ENCODE data around the gene MAB21L4.

Gene MAB21L4

GRCh38 chr2:240906141-240906910 is 10.4 kb upstream of the MAB21L4 start, which contains the start of gene CROCC2:
Gene CROCC2, plus strand, starts transcription at chr2:240906336. Its CDS starts 178 bp downstream, at chr2:240906514.
- H3K4me1 Mint-ChIP-seq (ENCODE audit: low read depth): no peaks in the 10 kb centered on the region
- no peak within 1 kb of the TSS for H3K4me3 Mint-ChIP-seq
- no peaks in the 10 kb centered on the region for H3K27me3 Mint-ChIP-seq
- H3K27ac Mint-ChIP-seq: no peak within 1 kb of the TSS
- H3K9me3 Mint-ChIP-seq: no peaks in the 10 kb centered on the region
- H3K36me3 Mint-ChIP-seq (ENCODE audit: low read depth): no peaks in the 10 kb centered on the region

- Mint-ChIP-seq H3K4me3 (no peak overlapping the region), H3K36me3 (ENCODE audit: low read depth) (no peaks in the 10 kb centered on the region), H3K27ac (no peak overlapping the region), H3K9me3 (no peaks in the 10 kb centered on the region), H3K4me1 (ENCODE audit: low read depth) (no peaks in the 10 kb centered on the region), H3K27me3 (no peaks in the 10 kb centered on the region)
Observed at GRCh38 chr2:240905176-240905781, 9.3 kb upstream of the MAB21L4 start.

DNA sequence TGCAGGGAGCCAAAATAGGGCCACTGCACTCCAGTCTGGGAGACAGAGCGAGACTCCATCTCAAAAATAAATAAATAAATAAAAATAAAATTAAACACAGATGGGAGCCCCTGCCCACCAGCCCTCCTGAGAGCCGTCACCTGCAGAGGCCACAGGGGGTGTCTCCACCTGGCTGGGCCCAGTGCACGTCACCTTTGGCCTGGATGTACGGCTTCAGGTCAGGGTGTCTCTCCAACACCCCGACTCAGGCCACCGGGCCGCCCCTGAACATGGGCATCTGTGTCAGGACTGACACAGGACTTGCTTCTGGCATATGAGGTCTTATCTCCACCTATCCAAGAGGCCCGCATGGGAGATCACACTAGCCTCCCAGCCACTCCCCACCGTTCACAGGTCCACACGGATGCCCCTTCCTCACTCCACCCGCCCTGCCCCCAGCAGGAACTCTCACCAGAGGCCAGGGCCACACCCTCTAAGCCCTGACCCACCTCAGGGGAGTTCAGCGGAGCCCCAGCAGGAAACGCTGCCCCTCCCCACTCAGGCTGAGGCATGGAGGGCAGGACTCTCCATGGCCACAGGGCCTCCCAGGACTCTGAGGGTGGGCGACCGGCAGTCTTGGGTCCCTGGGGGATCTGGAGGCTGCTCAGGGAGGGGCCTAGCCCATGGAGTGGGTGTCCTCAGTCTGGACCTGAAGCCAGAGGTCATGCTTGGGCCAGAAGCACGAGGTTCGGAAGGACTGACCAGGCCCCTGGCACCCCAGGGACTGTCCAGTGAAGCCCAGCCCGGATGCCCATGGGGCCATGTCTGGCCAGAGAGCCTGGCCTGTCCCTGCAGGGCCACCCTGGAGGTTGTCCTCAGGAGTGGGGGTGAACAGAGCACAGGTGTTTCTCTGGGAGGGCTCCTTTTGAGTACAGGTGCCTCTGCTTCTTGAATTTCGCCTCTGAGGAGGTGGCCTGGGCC is 8.5 kb upstream of the MAB21L4 start:
- Mint-ChIP-seq H3K36me3 (ENCODE audit: low read depth) (no peaks in the 10 kb centered on the region), H3K4me1 (ENCODE audit: low read depth) (no peaks in the 10 kb centered on the region), H3K9me3 (no peaks in the 10 kb centered on the region), H3K27me3 (no peaks in the 10 kb centered on the region), H3K27ac (no peak overlapping the region), H3K4me3 (no peak overlapping the region)

DNA sequence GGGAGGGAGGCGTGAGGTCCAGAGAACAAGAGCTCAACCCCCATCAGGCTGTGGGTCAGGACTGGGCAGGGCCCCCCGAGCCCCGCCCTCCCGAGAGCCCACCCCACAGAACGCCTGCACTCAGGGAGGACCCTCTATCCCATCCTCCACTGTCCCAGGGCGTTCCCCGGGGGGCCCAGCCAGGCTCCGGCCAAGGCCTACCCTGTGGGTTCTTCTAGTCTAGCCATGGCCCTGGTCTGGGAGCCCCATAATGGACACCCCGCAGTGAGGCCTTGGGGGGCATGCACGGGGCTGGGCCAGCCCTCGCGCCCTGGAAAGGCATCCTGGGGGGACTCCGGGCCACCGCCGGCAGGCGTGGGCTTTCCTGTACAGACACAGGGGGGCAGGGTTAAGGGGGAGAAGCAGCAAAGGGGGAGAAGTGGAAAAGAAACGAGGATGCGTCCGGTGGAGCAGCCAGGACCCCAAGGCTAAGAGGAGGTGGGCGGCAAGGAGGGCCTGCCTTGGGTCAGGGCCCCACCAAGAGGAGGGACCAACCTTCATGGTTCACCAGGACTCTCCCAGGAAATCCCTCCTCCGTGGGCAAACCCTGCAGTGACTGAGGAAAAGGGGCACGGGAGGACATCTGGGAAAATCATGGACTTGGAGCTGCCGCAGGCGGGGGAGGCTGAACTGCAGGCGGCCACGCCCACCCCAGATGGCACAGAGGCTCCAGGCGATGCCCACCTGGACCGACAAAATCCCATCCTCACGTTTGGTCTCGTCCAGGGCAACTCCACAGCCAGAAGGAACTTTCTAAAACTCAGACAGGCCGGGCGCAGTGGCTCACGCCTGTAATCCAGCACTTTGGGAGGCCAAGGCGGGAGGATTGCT is 7.5 kb upstream of the MAB21L4 start:
- H3K27ac Mint-ChIP-seq: no peak overlapping the region
- no peak overlapping the region for H3K4me3 Mint-ChIP-seq
- H3K9me3 Mint-ChIP-seq: no peaks in the 10 kb centered on the region
- no peaks in the 10 kb centered on the region for H3K27me3 Mint-ChIP-seq
- H3K36me3 Mint-ChIP-seq (ENCODE audit: low read depth): no peaks in the 10 kb centered on the region
- H3K4me1 Mint-ChIP-seq (ENCODE audit: low read depth): no peaks in the 10 kb centered on the region

- H3K4me3 Mint-ChIP-seq: no peak overlapping the region
Observed at GRCh38 chr2:240902615-240903041, 6.7 kb upstream of the MAB21L4 start.

GRCh38 chr2:240901986-240902614 is 6.1 kb upstream of the MAB21L4 start:
- Mint-ChIP-seq H3K4me1 (ENCODE audit: low read depth) (no peaks in the 10 kb centered on the region), H3K27ac (no peak overlapping the region), H3K4me3 (no peak overlapping the region), H3K9me3 (no peaks in the 10 kb centered on the region), H3K27me3 (no peaks in the 10 kb centered on the region), H3K36me3 (ENCODE audit: low read depth) (no peaks in the 10 kb centered on the region)

More at GRCh38 chr2:240902615-240903041, 6.7 kb upstream of the MAB21L4 start:
- no peak overlapping the region for H3K27ac Mint-ChIP-seq
- H3K36me3 Mint-ChIP-seq (ENCODE audit: low read depth): no peaks in the 10 kb centered on the region
- no peaks in the 10 kb centered on the region for H3K4me1 Mint-ChIP-seq (ENCODE audit: low read depth)
- no peaks in the 10 kb centered on the region for H3K27me3 Mint-ChIP-seq
- H3K9me3 Mint-ChIP-seq: no peaks in the 10 kb centered on the region

- H3K27me3 Mint-ChIP-seq: no peaks in the 10 kb centered on the region
- H3K36me3 Mint-ChIP-seq (ENCODE audit: low read depth): no peaks in the 10 kb centered on the region
- H3K4me1 Mint-ChIP-seq (ENCODE audit: low read depth): no peaks in the 10 kb centered on the region
- H3K4me3 Mint-ChIP-seq: no peak overlapping the region
- H3K9me3 Mint-ChIP-seq: no peaks in the 10 kb centered on the region
- no peak overlapping the region for H3K27ac Mint-ChIP-seq
Observed at GRCh38 chr2:240900141-240900860, 4.3 kb upstream of the MAB21L4 start.

GRCh38 chr2:240899468-240899865 is 3.5 kb upstream of the MAB21L4 start:
- no peak overlapping the region for H3K27ac Mint-ChIP-seq
- no peak overlapping the region for H3K4me3 Mint-ChIP-seq
- H3K9me3 Mint-ChIP-seq: no peaks in the 10 kb centered on the region
- no peaks in the 10 kb centered on the region for H3K36me3 Mint-ChIP-seq (ENCODE audit: low read depth)
- H3K27me3 Mint-ChIP-seq: no peaks in the 10 kb centered on the region
- no peaks in the 10 kb centered on the region for H3K4me1 Mint-ChIP-seq (ENCODE audit: low read depth)

GRCh38 chr2:240898731-240899467 is 2.9 kb upstream of the MAB21L4 start:
- H3K4me3 Mint-ChIP-seq: no peak overlapping the region
- H3K9me3 Mint-ChIP-seq: no peaks in the 10 kb centered on the region
- H3K27ac Mint-ChIP-seq: no peak overlapping the region
- H3K4me1 Mint-ChIP-seq (ENCODE audit: low read depth): peaks cover 1% of the 10 kb centered on the region
- H3K27me3 Mint-ChIP-seq: no peaks in the 10 kb centered on the region
- H3K36me3 Mint-ChIP-seq (ENCODE audit: low read depth): no peaks in the 10 kb centered on the region

DNA sequence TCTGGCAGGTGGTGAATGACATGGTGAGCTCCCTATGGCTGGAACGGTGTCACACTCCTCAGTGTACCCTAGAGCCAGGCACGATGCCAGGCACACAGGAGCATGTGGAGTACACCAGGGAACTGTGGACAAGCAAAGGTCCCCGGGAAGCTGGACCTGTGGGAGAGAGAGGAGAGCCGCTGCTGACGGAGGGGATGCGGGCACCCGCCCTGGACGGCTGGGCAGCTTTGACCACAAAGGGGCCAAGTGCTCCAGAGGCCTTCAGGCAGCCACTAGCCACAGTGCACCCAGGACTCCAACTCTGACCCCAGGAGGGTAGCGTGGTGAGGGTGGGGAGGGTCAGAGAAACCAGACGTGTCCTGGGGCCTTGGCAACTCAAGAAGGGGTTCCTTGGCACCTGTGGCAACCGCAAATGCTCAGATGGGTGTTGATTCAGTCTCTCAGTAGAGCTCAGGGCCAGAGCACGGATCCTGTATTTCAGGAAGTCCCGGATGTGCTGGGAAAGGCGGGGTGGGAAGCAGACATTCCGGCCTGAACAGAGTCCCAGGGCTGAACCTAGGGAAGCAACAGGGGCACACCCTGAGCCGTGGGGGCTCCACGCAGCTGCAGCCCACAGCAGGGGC is 2.3 kb upstream of the MAB21L4 start:
- H3K27ac Mint-ChIP-seq: no peak overlapping the region
- peaks cover 7% of the 10 kb centered on the region for H3K4me1 Mint-ChIP-seq (ENCODE audit: low read depth)
- H3K9me3 Mint-ChIP-seq: no peaks in the 10 kb centered on the region
- no peak overlapping the region for H3K4me3 Mint-ChIP-seq
- no peaks in the 10 kb centered on the region for H3K27me3 Mint-ChIP-seq
- H3K36me3 Mint-ChIP-seq (ENCODE audit: low read depth): no peaks in the 10 kb centered on the region

DNA sequence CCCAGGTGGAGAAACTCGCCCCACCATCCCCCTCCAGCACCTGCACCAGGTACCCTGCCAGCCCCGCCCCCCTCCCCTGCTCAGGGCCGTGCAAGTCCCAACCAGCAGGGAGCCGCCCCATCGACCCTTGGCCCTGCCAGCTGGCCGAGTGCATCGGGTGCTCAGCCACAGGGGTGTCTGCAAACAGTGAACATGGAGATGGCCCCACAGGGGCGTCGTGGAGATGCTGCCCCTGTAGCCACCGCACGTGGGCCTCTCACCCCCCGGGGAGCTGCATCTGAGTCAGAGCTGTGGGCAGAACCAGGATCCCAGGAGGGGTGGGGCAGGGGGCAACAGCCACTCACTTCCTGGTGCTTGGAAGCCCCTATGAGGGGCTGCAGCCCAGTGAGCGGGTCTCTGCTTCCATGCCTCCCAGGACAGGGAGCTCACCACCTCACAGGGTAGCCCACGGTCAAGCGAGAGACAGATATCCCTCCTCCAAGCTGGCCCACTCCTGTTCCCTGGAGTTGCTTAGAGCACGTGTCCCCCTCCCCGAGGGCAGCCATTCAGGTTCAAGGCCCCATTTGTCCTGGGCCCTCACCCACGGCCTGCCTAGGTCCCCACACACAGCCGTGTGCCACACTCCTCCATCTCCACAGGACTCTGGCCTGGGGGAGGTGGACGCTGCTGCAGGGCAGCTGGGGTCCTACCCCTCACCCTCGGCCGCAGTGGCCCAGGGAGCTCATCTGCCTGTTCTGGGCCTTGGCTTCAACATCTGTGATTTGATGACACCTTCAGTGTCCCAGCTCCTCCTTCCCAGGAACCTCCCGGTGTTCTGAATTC is 1.1 kb upstream of the MAB21L4 start:
- Mint-ChIP-seq H3K4me1 (ENCODE audit: low read depth) (peaks cover 7% of the 10 kb centered on the region), H3K36me3 (ENCODE audit: low read depth) (no peaks in the 10 kb centered on the region), H3K27me3 (no peaks in the 10 kb centered on the region), H3K27ac (no peak overlapping the region), H3K4me3 (no peak overlapping the region), H3K9me3 (no peaks in the 10 kb centered on the region)

GRCh38 chr2:240896394-240896793 is 438 bp upstream of the MAB21L4 start:
- Mint-ChIP-seq H3K9me3 (no peaks in the 10 kb centered on the region), H3K4me1 (ENCODE audit: low read depth) (peaks cover 7% of the 10 kb centered on the region), H3K4me3 (no peak overlapping the region), H3K36me3 (ENCODE audit: low read depth) (no peaks in the 10 kb centered on the region), H3K27me3 (no peaks in the 10 kb centered on the region), H3K27ac (no peak overlapping the region)

Data from stimulated activated naive CD8-positive, alpha-beta T cell treated with anti-CD3 and anti-CD28 coated beads, Interleukin-15, Interleukin-2, amounts not matched to agents 100 ng/mL and 50 ng/mL, for 24 hours (primary cell).